Heart left ventricle (tissue), 13 donors: ENCODE measurements around the gene FSTL4.

Experiments used
- POLR2A ChIP-seq, 2 donors: fragments of 450-650 bp; IDR thresholded peaks; one replicate each; pipeline ENCODE4 v1.6.1; 2017; ENCODE audit warnings: antibody characterized with exemption in 2 of 2, mild to moderate bottlenecking in 2 of 2, moderate library complexity in 2 of 2
- TF ChIP-seq, protein P1 (sequence below), 12 donors: fragments of 200-600 bp; sonication (generic) in 4 of 12; IDR thresholded peaks; one replicate each; pipeline versions ENCODE4 v1.5.0 to v1.8.0; 2018 to 2022; ENCODE audit warnings: antibody characterized with exemption in 12 of 12, mild to moderate bottlenecking in 5 of 12
- donor health status: ischemic (EF 13 %, LVEDD 7.1; RV severe dilation, severe dysfunction).
- donor health status: DM: no; HTN: yes; CAD: no.
- donor health status: DM: no; HTN: no; CAD: no.
- donor health status: ischemic (EF 25% LVEDD 6.9; RV normal size, moderate dysfunction).
- donor health status: ischemic (EF 25% LVEDD 5.7; RV mildly dilated, moderate dysfunction).
- donor health status: ischemic (EF 35%, LVEDD 5.7; RV mildly dilated, moderate dysfunction).
- donor health status: nonischemic (EF 11% LVEDD 7.7; RV severe dilation, severe dysfunction).
- donor health status: DM: yes; HTN: yes; CAD: no.
- donor health status: PGD.
- donor health status: ischemic (EF 29% LVEDD 5.4; RV normal size, mild dysfunction).
- donor health status: nonischemic (EF 23%, LVEDD 6.1; RV moderate dilation, normal function).

DNA sequence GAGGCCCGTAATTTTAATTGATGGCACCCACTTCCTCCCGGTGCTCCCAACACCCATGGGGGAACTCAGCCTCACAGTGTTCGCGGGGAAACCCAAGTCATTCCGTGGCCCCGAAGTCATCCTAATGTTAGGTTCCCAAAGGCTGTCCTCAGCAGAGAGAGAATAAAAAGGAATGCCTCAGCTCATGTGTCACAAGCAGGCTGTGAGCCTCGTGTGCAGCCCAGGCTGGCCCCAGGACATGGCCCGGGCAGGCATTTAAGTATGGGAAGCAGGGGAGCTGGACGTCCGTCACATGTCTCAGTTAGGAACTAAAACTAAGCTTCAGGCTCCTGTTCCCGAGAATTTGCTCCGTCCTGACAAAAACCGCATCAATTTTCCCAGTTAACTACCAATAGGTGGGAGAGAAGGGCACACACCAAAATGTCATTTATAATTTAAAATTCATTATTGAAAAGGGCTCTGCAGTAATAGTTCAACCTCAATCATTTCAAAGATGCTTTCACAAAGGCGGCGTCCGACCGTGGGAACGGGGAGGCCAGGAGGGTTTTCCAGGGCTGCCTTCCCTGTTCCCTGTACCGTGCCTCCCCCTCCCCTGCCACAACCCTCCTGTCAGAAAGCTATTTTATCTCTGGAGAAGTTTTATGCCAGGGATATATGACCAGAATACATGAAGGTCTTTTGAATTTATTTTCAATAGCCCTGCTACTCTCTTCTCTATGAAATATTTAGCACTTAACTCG is 137.3 kb downstream of the FSTL4 start:
- TF ChIP-seq, protein P1, sequence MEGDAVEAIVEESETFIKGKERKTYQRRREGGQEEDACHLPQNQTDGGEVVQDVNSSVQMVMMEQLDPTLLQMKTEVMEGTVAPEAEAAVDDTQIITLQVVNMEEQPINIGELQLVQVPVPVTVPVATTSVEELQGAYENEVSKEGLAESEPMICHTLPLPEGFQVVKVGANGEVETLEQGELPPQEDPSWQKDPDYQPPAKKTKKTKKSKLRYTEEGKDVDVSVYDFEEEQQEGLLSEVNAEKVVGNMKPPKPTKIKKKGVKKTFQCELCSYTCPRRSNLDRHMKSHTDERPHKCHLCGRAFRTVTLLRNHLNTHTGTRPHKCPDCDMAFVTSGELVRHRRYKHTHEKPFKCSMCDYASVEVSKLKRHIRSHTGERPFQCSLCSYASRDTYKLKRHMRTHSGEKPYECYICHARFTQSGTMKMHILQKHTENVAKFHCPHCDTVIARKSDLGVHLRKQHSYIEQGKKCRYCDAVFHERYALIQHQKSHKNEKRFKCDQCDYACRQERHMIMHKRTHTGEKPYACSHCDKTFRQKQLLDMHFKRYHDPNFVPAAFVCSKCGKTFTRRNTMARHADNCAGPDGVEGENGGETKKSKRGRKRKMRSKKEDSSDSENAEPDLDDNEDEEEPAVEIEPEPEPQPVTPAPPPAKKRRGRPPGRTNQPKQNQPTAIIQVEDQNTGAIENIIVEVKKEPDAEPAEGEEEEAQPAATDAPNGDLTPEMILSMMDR (IDR thresholded peaks at IDR 0.05): no peak
- no peak for TF ChIP-seq POLR2A (IDR thresholded peaks at IDR 0.05)
